ENCODE results near the gene ADAMTS7. TPM values are rescaled to one million over a fixed set of nuclear protein-coding genes. Genes with fewer than 3 reads are reported as not detected.
A peak's percentile ranks its signal among the peaks of the same experiment; 100 is the strongest.
"Not testable (repeated sequence)": the region's sequence is repeated elsewhere in the genome, so short reads cannot be mapped to it uniquely, and the experiment has no call there.

Gene ADAMTS7
- total and polyA plus RNA-seq, 10 donors = 0.47 to 15.0 (median 8.2) TPM

DNA sequence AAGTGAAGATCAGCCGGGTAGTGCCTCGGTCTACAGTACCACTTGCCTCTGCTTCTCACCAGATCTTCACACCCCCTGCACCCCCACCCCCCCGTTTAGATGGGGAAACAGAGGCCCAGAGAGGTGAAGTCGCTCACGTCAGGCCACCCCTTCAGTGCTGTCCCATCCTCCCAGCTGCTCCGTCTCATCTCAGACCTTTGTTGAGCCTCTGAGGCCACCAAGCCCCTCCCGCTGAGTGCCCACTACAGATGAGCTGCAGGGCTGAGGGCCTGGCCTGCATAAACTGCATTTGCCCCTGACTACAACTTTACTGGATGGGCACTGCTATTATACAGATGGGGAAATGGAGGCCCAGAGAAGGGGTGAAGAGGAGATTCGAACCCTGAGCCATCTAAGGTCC lies 35.8 kb downstream of the ADAMTS7 start:
- no peaks in the 10 kb centered on the region for H3K27me3 ChIP-seq (replicated peaks in 1 of 7)
- no peaks in the 10 kb centered on the region for H3K9me3 ChIP-seq
- TF ChIP-seq, protein P1, sequence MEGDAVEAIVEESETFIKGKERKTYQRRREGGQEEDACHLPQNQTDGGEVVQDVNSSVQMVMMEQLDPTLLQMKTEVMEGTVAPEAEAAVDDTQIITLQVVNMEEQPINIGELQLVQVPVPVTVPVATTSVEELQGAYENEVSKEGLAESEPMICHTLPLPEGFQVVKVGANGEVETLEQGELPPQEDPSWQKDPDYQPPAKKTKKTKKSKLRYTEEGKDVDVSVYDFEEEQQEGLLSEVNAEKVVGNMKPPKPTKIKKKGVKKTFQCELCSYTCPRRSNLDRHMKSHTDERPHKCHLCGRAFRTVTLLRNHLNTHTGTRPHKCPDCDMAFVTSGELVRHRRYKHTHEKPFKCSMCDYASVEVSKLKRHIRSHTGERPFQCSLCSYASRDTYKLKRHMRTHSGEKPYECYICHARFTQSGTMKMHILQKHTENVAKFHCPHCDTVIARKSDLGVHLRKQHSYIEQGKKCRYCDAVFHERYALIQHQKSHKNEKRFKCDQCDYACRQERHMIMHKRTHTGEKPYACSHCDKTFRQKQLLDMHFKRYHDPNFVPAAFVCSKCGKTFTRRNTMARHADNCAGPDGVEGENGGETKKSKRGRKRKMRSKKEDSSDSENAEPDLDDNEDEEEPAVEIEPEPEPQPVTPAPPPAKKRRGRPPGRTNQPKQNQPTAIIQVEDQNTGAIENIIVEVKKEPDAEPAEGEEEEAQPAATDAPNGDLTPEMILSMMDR (IDR thresholded peaks at IDR 0.05 in 8 of 11, conservative IDR thresholded peaks at IDR 0.05 in 3 of 11) = no peak
- TF ChIP-seq POLR2AphosphoS5 (IDR thresholded peaks at IDR 0.05) (no peak), POLR2A (IDR thresholded peaks at IDR 0.05) (no peak)
- intact Hi-C loops (cut with DNase I; ENCODE audit: low total_unique reads) = no loop called here
- peak; percentile 42 for DNase-seq
- no peak overlapping the region for H3K27ac ChIP-seq
- H3K4me3 ChIP-seq = no peak overlapping the region
- 68 to 86% (median 79%) methylated on average over 2 to 8 of the region's 8 CpGs for whole genome bisulfite sequencing, 5 donors
- no peaks in the 10 kb centered on the region for H3K36me3 ChIP-seq
- peaks cover 0 to 17% (median 6%) of the 10 kb centered on the region in 6 donors for H3K4me1 ChIP-seq

- H3K27me3 ChIP-seq (replicated peaks in 1 of 7); H3K4me3 ChIP-seq; H3K36me3 ChIP-seq; H3K9me3 ChIP-seq; intact Hi-C loops (cut with DNase I; ENCODE audit: low total_unique reads); H3K27ac ChIP-seq: not testable (repeated sequence)
- DNase-seq = peak; percentile 72
- peaks cover 0 to 15% (median 6%) of the 10 kb centered on the region in 6 donors for H3K4me1 ChIP-seq
- WGBS, 5 donors = 81 to 90% (median 88%) methylated on average over 12 to 15 of the region's 15 CpGs
These were observed 36.7 kb downstream of the ADAMTS7 start for GRCh38 chr15:78774451-78774990.

DNA sequence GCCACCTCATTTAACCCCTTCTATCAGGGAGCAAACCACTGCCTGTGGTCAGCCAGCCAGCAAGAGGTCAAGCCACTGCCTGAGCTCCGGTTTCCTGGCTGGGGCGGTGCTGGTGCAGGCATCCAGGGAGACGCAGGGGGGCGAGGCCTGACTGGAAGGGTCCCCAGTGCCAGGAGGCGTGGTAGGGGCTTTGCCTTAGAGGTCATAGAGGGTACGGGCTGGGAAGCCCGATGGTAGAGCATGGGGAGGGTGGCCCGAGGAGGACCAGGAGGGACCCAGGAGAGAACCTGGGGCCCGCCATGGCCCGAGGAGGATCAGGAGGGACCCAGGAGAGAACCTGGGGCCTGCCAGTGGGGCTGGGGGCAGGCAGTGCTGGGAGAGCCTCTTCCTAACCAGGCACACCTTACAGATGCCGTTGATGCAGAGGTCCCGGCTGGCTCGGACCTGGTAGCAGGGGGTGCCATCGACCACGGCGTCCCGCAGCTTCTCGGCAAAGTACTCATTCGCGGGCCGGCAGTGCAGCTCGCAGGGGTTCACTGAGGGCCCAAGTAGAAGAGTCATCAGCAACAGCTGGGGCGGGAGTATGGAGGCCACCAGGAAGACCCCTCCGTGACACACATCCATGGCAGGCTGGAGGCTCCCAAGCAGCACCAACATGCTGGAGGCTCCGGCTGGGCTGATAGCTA lies 37.4 kb downstream of the ADAMTS7 start:
- DNase-seq; H3K4me3 ChIP-seq; H3K27me3 ChIP-seq (replicated peaks in 1 of 7); intact Hi-C loops (cut with DNase I; ENCODE audit: low total_unique reads); H3K36me3 ChIP-seq; H3K27ac ChIP-seq; H3K9me3 ChIP-seq: not testable (repeated sequence)
- 85 to 95% (median 89%) methylated on average over 9 to 25 of the region's 25 CpGs for WGBS, 5 donors
- peaks cover 0 to 11% (median 6%) of the 10 kb centered on the region in 6 donors for H3K4me1 ChIP-seq

DNA sequence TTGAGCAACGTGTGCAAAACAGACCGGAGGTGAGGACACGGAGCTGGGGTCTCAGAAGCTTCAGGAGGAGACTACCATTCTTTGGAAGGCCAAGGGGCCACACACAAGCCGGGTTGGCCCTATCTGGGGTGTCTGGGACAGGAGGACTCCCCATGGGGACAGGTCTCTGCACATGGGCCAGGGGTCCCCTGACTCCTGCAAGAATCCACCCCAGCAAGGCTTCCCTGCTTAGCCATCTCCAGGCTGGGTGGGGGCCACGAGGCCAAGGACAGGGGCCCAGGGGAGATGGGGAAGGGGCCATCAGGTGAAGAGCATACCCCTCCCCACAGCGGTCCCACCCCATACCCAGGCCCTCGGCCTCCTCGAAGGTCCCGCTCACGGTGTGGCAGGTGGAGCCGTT lies 38.5 kb downstream of the ADAMTS7 start:
- H3K4me3 ChIP-seq = no peak overlapping the region
- no peaks in the 10 kb centered on the region for H3K27me3 ChIP-seq (replicated peaks in 1 of 7)
- TF ChIP-seq POLR2A (IDR thresholded peaks at IDR 0.05) (no peak), POLR2AphosphoS5 (IDR thresholded peaks at IDR 0.05) (no peak)
- TF ChIP-seq, protein P1 (IDR thresholded peaks at IDR 0.05 in 8 of 11, conservative IDR thresholded peaks at IDR 0.05 in 3 of 11) = no peak
- intact Hi-C loops (cut with DNase I; ENCODE audit: low total_unique reads) = no loop called here
- H3K36me3 ChIP-seq = no peaks in the 10 kb centered on the region
- no peak for DNase-seq
- H3K4me1 ChIP-seq = no peaks in the 10 kb centered on the region
- no peak overlapping the region for H3K27ac ChIP-seq
- 83 to 95% (median 87%) methylated on average over 4 to 7 of the region's 11 CpGs for WGBS, 5 donors
- no peaks in the 10 kb centered on the region for H3K9me3 ChIP-seq

- H3K9me3 ChIP-seq; H3K4me1 ChIP-seq; H3K36me3 ChIP-seq; H3K27me3 ChIP-seq (replicated peaks in 1 of 7); H3K4me3 ChIP-seq; H3K27ac ChIP-seq; intact Hi-C loops (cut with DNase I; ENCODE audit: low total_unique reads): not testable (repeated sequence)
- peak; percentile 62 for DNase-seq
- 88 to 96% (median 93%) methylated on average over 17 to 23 of the region's 23 CpGs for WGBS, 5 donors
These were observed 39.7 kb downstream of the ADAMTS7 start for GRCh38 chr15:78771436-78772000.

GRCh38 chr15:78771020-78771419 lies 40.2 kb downstream of the ADAMTS7 start:
- H3K9me3 ChIP-seq; H3K4me3 ChIP-seq; H3K27ac ChIP-seq; intact Hi-C loops (cut with DNase I; ENCODE audit: low total_unique reads); H3K4me1 ChIP-seq; H3K36me3 ChIP-seq; H3K27me3 ChIP-seq (replicated peaks in 1 of 7): not testable (repeated sequence)
- DNase-seq = peak; percentile 37
- 80 to 92% (median 91%) methylated on average over 6 to 9 of the region's 9 CpGs; no CpG with 5 or more reads in 1 of the 5 donors for WGBS, 5 donors

DNA sequence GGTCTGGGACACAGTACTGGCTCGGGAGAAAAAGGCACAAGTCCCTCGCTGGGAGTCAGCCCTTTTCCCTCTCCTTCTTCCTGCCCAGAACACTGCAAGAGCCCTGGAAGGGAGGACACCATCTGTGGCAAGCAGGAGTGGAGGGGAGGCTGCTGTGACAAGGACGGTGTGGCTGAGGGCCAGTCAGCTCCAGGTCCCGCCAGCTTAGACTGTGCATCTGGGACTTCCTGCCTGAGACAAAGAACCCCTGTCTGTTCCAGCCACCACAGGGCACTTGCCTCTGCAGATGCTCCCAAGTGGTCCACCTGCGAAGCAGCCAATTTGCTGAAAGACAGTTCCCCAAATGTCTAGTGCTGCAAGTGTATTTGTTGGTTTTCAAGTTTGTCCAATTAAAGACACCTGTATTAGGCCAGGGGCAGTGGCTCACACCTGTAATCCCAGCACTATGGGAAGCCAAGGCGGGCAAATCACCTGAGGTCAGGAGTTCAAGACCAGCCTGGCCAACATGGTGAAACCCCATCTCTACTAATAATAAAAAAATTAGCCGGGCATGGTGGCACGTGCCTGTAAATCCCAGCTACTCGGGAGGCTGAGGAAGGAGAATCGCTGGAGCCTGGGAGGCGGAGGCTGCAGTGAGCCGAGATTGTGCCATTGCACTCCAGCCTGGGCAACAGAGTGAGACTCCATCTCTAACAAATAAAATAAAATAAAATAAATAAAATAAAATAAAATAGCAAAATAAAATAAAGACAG lies 41.6 kb downstream of the ADAMTS7 start:
- H3K27ac ChIP-seq; H3K9me3 ChIP-seq; H3K36me3 ChIP-seq; H3K4me3 ChIP-seq; H3K4me1 ChIP-seq; intact Hi-C loops (cut with DNase I; ENCODE audit: low total_unique reads); H3K27me3 ChIP-seq (replicated peaks in 1 of 7): not testable (repeated sequence)
- DNase-seq = peak; percentile 58
- WGBS, 5 donors = 76 to 89% (median 78%) methylated on average over 10 to 12 of the region's 12 CpGs
